ENCODE measurements around the gene CAMLG.
"Not testable (repeated sequence)": the region's sequence is repeated elsewhere in the genome, so short reads cannot be mapped to it uniquely, and the experiment has no call there.

Gene CAMLG

DNA sequence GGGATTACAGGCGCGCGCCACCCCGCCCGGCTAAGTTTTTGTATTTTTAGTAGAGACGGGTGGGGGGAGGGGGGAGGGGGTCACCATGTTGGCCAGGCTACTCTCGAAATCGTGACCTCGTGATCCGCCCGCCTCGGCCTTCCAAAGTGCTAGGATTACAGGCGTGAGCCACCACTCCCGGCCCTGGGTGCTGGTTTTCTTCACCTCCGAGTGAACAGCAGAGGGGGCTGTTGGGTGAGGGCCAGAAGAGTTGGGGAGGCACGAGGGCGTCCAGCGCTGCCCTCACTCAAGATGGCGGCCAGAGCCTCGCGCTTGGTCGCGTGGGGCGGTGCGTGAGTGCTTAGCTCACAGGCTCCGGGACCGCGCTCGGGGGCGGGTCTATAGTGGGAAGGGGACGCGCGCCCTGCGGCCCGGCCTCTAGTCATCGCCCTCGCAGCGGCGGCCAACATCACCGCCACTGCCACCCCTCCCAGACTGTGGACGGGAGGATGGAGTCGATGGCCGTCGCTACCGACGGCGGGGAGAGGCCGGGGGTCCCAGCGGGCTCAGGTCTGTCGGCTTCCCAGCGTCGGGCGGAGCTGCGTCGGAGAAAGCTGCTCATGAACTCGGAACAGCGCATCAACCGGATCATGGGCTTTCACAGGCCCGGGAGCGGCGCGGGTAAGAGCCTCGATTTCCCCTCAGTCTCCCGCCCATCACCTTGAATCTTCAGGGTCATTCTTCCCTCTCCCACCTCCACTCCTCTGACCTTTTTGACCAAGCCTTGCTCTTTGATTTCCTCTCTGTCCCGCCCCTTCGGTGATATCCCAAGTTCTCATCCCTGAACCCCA lies at the start of gene CAMLG:
Gene CAMLG, plus strand, starts transcription at position 416 of the 830 bp plus-strand sequence. Its CDS starts 73 bp downstream, at position 489.
- peak; percentile 96 for DNase-seq

DNA sequence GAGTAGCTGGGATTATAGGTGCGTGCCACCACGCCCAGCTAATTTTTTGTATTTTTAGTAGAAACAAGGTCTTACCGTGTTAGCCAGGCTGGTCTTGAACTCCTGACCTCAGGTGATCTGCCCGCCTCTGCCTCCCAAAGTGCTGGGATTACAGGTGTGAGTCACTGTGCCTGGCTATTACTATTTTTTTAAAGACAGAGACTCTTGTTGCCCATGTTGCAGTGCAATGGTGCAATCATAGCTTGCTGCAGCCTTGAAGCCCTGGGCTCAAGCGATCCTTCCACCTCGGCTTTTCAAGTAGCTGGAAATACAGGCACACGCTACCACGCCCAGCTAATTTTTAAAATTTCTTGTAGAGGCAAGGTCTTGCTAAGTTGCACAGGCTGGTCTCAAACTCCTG lies 48.2 kb upstream of the CAMLG start:
- DNase-seq, result not testable (repeated sequence)

DNA sequence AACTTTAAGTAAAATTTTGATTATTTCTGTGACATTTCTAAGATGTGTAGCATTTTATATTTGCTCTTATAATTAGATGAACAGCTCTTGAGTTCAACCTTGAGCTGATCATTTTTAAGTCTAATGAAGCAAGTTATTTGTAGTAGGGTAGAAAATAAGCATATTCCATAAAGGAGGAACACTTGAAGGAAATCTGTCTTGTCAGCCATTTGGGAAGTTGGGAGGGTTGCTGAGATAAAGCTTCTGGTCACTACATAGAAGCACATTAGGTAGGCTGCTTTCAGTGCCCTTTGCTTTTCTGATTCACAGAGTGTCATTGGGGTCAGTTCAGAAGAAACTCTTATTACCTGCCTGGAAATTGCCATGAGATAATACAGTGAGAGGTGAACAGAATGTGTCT lies 45.6 kb upstream of the CAMLG start:
- no peak for DNase-seq

DNA sequence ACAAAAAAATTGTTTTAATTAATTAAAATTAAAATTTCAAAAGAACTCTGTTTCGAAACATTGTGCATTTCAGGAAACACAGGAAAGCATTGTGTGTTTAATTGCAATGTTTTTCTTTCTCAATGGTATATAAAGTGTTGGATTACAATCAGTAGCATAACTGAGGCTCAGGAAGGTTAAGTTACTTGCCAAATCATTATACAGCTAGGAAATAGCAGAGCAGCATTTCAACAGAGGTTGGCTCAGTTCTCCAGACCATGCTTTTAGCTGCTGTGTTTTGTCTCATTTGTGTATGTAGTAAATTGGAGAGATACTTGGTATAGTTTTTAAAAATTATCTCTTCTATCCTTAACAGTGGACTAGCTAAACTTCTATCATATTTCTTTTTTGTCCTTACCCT lies 30.0 kb upstream of the CAMLG start:
- DNase-seq, result no peak

- DNase-seq, result no peak
Measured at GRCh38 chr5:134714120-134714519, 24.2 kb upstream of the CAMLG start.

DNA sequence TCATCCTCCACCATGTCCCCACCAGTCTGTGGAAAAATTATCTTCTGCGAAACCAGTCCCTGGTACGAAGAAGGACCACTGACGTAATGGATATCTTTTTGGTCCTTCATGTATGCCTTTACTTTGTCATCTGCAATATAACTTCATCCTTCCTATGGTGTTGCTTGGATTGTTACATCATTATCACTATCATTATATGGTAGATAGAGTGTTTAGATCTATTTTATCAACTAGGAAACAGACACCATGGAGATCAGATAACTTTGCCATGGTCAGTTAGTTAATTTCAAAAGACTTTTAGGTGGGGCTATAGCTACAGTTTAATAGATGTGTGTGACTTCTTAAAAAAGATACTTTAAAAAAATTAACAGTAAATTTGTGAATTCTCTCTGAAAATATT lies 23.8 kb upstream of the CAMLG start:
- no peak for DNase-seq

GRCh38 chr5:134715466-134715865 lies 22.9 kb upstream of the CAMLG start:
- not testable (repeated sequence) for DNase-seq

GRCh38 chr5:134724872-134725271 lies 13.5 kb upstream of the CAMLG start:
- DNase-seq, result no peak

DNA sequence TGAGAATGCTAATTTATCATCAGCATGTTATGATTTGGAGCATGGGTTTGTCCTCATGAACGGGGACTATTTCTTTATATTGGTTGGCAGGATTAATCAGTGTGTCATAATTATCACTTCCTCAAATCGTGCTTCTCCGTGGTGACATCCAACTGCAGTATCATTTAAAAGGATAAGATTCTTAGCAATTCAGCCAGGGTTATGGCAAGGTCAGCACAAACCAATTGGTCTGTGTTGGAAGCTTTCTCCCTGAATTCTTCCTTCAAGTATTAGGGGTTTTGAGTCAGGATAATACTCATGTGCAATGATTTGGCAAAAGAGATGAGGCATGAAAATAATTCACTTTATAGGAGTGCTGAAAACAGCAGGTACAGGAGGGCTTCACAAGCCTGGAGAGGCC lies 5.5 kb upstream of the CAMLG start:
- DNase-seq, result no peak

- no peak for DNase-seq
Measured at GRCh38 chr5:134735243-134735642, 3.1 kb upstream of the CAMLG start.

GRCh38 chr5:134736173-134736812 lies 2.1 kb upstream of the CAMLG start:
- DNase-seq, result no peak

DNA sequence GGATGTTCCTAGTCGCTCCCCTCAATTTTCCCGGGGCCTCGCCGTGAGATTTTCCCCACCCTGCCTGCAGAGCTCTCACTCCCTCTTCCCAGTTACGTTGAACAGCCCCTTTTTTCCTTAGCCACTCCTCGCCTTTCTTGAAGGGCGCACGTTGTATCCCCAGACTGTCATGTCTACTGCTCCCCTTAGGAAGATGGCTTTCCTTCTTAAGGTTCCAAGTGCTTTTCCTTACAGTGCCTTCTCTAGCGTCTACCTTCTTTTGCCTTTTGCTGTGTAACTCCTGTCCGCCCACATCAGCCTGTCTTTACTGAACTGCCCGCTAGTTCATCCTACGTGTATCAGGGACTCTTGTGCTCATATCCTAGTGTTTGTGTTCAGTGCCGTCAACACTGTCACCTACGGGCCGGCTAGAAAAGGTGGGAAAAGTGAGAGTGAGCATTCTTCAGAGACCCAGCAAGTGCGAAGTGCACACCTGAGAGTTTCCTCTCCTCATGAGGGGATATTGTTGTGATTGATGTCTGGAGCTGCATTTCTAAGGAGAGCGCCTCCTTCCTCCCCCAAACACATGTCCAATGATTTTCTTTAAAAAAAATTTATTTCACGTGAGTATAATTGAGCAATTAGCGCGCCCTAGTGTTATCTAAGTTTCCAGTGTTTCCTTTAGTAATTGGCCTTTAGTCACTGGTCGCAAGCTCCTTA lies 764 bp downstream of the CAMLG start:
- peak; percentile 14 for DNase-seq

- DNase-seq, result no peak
Measured at GRCh38 chr5:134741052-134741451, 2.7 kb downstream of the CAMLG start.

- no peak for DNase-seq
Measured at GRCh38 chr5:134742134-134742533, 3.8 kb downstream of the CAMLG start.

DNA sequence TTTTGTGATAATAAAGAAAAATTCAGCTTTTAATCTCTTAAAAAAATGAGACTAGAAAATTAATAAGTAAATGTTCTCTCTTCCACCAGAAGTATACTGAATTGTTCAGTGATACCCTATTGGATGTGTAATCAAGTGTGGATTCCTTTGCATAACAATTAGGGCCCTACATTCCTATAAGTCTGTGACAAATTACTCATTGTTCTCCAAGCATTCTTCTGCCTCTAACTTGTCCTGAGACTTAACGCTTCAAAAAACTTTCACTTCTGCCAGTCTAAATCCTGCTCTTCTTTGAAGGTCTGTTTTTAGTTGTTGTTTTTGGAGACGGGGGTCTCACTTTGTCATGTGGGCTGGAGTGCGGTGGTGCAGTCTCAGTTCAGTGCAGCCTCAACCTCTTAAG lies 11.1 kb downstream of the CAMLG start:
- DNase-seq, result no peak

- DNase-seq, result no peak
Measured at GRCh38 chr5:134758176-134758503, 19.8 kb downstream of the CAMLG start.

- DNase-seq, result peak; percentile 92
Measured at GRCh38 chr5:134758504-134759341, 20.4 kb downstream of the CAMLG start, which contains the start of gene DDX46. DDX46 (plus strand) TSS chr5:134758779; CDS start chr5:134758939, 160 bp downstream.

GRCh38 chr5:134767528-134768291 lies 29.4 kb downstream of the CAMLG start:
- not testable (repeated sequence) for DNase-seq

GRCh38 chr5:134769206-134769605 lies 30.9 kb downstream of the CAMLG start:
- DNase-seq, result peak; percentile 39

- no peak for DNase-seq
Measured at GRCh38 chr5:134772461-134773125, 34.2 kb downstream of the CAMLG start.

DNA sequence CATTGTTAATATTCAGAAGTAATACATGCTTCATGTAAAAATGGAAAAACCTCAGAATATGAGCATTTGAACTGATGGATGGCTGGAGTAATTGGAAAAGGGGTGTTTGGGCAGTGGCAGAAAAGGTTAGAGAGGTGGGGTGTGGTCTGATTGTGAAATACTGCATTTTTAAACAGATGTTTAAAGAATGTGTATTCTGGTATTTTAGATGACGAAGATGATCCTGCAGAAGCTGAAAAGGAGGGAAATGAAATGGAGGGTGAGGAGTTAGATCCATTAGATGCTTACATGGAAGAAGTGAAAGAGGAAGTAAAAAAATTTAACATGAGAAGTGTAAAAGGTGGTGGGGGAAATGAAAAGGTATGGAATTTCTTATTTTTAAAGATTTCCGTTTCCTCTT lies 39.0 kb downstream of the CAMLG start:
- no peak for DNase-seq
